ENCODE data around the gene ITPKB.
A peak's percentile ranks its signal among the peaks of the same experiment; 100 is the strongest.
"Not testable (repeated sequence)": the region's sequence is repeated elsewhere in the genome, so short reads cannot be mapped to it uniquely, and the experiment has no call there.

ITPKB gene

GRCh38 chr1:226761322-226761721, 22.2 kb upstream of the ITPKB start:
- FAIRE-seq (no peak), DNase-seq (ENCODE audit: insufficient read length, low spot score) (no peak)

DNA sequence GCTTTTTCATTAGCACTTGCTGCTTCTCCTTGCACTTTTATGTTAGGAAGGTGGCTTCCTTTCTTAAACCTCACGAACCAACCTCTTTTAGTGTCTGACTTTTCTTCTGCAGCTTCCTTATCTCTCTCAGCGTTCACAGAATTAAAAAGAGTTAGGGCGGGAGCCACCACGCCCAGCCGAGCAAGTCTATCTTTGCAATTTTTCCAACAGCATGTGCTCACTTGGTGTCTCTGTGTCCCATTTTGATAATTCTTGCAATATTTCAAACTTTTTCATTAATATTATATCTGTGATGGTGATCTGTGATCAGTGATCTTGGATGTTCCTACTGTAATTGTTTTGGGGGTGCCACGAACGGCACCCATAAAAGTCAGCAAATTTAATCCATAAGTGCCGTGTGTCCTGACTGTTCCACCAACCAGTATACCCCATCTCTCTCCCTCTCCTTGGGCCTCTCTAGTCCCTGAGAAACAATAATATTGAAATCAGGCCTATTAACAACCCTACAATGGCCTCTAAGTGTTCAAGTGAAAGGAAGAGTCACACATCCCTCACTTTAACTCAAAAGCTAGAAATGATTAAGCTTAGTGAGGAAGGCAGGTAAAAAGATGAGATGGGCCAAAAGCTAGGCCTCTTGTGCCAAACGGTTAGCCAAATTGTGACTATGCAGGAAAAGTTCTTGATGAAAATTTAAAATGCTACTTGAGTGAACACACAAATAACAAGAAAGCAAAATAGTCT, 15.9 kb upstream of the ITPKB start:
- no peak for DNase-seq (ENCODE audit: insufficient read length, low spot score)
- FAIRE-seq: no peak

GRCh38 chr1:226754097-226754496, 15.0 kb upstream of the ITPKB start:
- DNase-seq (ENCODE audit: insufficient read length, low spot score) (no peak), FAIRE-seq (no peak)

GRCh38 chr1:226751703-226752102, 12.6 kb upstream of the ITPKB start:
- FAIRE-seq (no peak), DNase-seq (ENCODE audit: insufficient read length, low spot score) (no peak)

DNA sequence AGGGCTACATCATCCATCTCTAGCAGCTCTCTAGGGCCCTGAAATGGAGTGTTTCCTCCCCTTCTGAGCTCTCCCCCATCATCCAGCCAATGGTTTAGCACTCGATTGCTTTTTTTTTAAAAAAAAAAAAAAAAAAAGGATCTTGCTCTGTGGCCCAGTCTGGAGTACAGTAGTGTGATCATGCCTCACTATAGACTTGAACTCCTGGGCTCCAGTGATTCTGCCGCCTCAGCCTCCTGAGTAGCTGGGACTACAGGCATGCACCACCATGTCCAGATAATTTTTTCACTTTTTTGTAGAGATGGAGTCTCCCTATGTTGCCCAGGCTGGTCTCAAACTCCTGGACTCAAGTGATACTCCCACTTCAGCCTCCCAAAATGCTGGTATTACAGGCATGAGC, 12.1 kb upstream of the ITPKB start:
- DNase-seq (ENCODE audit: insufficient read length, low spot score) (no peak), FAIRE-seq (no peak)

GRCh38 chr1:226749467-226749866, 10.4 kb upstream of the ITPKB start:
- DNase-seq (ENCODE audit: insufficient read length, low spot score): no peak
- FAIRE-seq: no peak

DNA sequence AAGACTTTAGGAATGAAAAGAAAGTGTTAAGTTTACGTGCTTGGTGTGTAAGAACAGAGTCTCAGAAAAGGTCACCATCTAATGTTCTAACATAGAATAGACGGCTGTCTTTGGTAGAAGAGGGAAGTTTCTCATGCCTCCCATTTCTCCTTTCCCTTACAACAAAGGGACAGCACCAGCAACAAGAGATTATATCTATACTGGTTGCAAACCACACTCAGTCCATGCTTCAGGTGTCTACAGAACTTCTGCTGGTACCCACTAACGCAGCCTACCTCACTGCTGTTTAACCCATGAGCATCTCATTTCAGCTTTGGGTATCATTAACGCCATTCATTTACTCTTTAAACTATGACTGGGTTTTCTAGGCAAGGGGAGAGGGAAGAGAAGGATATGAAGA, 9.2 kb upstream of the ITPKB start:
- DNase-seq (ENCODE audit: insufficient read length, low spot score): no peak
- no peak for FAIRE-seq

- not testable (repeated sequence) for FAIRE-seq; DNase-seq (ENCODE audit: insufficient read length, low spot score)
Measured at GRCh38 chr1:226747519-226748263, 8.6 kb upstream of the ITPKB start.

GRCh38 chr1:226743259-226743658, 4.2 kb upstream of the ITPKB start:
- no peak for FAIRE-seq
- DNase-seq (ENCODE audit: insufficient read length, low spot score): no peak

DNA sequence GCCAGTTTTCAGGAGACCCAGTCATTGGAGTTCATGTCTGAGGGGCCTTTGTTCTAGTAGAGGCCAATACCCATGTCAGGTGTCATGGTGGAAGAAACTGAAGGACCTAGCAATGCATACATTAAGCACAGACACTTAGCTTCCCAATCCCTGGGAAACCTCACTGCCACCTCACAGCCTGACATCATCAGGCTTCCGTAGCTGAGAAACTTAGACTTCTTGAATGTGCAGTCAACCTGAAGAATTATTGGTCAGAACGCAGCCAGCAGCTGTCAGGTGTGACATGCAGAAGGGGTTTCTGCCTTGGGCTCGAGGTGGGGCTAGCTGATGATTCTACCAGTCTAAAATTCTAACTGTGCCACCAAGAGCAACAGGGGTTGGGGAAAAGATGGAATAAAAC, 1.9 kb upstream of the ITPKB start:
- FAIRE-seq: no peak
- DNase-seq (ENCODE audit: insufficient read length, low spot score): no peak

DNA sequence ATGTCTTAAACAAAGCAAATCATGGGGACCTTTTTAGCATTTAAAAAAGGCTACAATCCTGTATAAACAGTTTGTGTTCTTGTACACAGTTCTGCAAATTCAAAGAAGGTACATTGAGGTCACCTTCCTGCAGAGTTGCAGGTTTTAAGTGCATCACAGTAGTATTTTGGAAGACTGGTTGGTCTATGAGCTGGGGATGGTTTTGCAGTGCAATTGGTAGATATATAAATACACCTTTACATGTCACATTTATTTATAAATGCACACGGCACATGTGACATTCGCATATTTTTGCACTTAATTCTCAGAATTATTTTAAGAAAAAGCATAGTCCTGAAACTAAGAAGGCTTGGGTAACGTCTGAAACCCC, 599 bp upstream of the ITPKB start:
- FAIRE-seq (no peak), DNase-seq (ENCODE audit: insufficient read length, low spot score) (no peak)

DNA sequence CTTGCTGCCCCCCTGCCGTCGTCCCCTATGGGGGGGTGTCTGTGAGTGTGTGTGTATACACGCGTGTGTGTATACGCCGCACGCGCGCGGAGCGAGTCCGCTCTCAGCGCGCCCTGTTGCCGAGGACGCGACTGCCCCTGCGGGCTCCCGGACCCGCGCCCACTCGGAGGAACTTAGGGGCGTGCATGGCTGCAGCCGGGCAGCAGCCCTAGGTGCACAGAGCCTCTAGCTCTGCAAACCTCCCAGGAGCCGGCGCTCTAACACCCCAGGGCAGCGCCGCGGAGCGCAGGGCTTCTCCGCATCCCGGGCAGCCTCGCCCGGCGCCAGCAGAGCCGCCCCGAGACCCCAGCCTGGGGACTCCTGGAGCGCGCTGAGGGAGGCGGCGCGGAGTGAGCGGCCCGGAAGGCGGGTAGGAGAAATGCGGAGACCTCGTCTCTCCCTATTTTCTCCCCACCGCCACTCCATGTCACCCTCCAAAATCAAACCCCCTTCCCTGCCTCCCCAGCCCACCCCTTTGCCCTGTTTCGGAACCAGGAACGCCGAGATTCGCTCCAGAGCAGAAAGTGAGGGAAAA, 574 bp downstream of the ITPKB start:
- DNase-seq (ENCODE audit: insufficient read length, low spot score) (peak; percentile 35), FAIRE-seq (no peak)

DNA sequence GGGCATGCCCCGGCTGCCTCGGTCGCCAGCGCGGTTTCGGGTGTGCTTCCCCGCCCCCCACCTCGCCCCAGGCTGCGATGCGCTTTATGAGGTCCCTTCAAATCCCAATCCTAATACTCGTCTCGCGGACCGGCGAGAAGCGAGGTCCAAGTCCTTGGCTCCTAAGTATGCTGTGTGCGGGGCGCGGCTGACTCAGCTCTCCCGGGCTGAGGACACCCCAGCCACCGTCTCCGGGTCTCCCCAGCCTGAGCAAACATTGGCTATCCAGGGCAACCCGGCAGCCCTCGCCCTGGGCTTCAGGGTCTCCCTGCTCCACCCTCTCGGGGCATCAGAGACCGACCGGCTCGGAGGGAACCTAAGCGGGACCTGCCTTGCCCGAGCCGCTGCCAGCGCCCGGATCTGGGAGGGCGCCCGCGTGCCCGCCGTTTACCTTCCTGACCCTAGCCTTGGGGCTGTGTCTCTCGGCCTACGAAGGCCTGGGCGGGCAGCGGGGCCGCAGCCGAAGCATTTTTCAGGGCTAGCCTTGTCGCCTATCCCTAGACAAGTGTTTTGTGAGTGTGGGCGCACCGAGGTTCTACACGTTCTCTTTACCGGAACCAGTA, 1.2 kb downstream of the ITPKB start:
- FAIRE-seq (no peak), DNase-seq (ENCODE audit: insufficient read length, low spot score) (no peak)

GRCh38 chr1:226736908-226737818, 1.9 kb downstream of the ITPKB start:
- FAIRE-seq (no peak), DNase-seq (ENCODE audit: insufficient read length, low spot score) (no peak)

DNA sequence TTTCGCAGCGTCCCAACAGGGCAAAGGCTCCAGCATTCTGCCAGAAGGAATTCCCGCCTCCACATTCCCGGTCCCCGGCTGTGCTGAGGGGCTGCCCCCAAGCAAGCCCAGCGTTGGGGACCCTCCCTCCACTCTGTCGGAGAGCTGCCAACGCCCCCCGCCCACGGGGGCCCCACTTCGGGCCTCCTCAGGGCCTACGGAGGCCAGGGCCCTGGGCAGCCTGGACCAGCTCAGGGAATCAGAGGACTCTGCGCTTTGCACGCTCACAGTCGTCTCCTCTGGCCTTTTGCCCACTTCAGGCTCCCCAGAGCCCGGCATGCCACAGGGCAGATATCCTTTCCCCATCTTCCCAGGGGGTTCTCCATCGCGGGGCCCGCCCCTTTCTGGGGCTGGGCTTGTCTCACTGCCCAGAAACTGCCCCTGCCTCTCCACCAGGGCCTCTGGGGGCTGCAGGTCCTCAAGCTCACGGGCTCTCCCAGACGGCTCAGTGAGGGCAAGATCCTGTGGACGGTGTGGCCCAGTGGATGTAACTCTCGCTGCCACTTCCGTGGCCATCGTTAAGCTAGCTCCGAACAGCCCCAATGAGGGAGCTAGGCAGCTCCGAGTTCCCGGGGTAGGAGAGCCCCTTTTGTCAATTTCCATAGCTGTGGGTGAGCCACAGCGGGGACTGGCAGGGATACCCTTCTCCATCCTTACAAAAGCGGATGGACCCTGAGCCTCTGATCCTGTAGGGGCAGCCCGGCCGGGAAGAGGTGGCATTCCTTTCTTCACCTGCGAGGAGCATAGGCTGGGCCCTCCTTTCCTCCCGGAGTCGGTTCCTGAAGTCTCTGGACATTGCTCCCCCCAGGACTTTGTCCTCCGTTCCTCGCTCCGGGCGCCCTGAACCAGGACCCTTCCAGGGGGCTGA, 2.8 kb downstream of the ITPKB start:
- FAIRE-seq (no peak), DNase-seq (ENCODE audit: insufficient read length, low spot score) (no peak)

DNA sequence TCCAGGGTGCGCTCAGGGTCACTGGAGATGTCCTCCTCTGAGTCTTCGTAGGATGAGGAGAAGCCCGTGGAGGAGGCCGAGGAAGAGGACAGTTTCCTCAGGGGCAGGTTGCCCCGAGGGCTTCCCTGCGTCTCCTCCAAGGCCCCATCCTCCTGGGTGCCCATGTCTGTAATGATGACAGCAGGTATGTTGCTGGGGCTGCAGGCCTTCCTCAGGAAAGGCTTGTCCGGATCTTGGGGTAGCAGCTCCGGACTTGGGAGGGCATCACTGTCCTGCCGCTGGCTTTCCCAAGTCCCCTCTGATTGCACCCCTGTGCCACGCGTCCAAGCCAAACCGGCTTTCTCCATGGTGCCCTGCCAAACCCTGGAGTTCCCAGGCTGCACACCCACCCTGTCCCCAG, 3.5 kb downstream of the ITPKB start:
- FAIRE-seq (no peak), DNase-seq (ENCODE audit: insufficient read length, low spot score) (no peak)

GRCh38 chr1:226734611-226735153, 4.4 kb downstream of the ITPKB start:
- DNase-seq (ENCODE audit: insufficient read length, low spot score): no peak
- FAIRE-seq: no peak

DNA sequence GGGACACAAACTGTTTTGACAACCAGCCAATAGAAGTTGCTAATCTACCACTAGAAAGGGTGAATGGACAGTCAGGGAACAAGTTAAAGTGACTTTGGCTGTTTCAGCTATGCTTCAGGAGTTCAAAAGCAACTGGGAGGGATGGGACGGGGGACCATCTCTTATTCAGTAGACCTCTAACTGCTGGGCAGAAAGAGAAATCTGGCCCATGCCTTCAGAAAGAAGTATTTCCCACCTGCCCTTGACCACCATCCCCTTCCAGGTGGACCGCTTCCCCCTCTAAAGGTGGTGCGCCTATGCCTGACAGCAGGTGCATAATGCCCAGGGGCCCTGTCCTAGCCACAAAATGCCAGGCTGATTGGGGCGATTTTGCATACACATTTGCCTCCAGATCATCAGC, 5.2 kb downstream of the ITPKB start:
- DNase-seq (ENCODE audit: insufficient read length, low spot score) (no peak), FAIRE-seq (no peak)

GRCh38 chr1:226733304-226733703, 5.8 kb downstream of the ITPKB start:
- FAIRE-seq: no peak
- no peak for DNase-seq (ENCODE audit: insufficient read length, low spot score)

All from HTR-8/SVneo (cell line).